ENCODE data around the gene C1orf74. TPM values are rescaled to one million over a fixed set of nuclear protein-coding genes. Genes with fewer than 3 reads are reported as not detected.

The C1orf74 gene
- total RNA-seq, 2 donors from 2014 or later = 3.1 to 5.4 TPM

- no peaks in the 10 kb centered on the region for H3K36me3 ChIP-seq (ENCODE audit: control insufficient read depth, insufficient read depth, low read length)
- no peak overlapping the region for H3K4me3 ChIP-seq (ENCODE audit: low read length)
- H3K9me3 ChIP-seq (ENCODE audit: control insufficient read depth, low read length) = no peaks in the 10 kb centered on the region
- WGBS, 2 experiments (ENCODE audit: insufficient coverage in 1 of 2, insufficient read length in 1 of 2) = 86 to 88% methylated on average over 3 to 5 of the region's 5 CpGs
- H3K9me3 Mint-ChIP-seq = no peaks in the 10 kb centered on the region
- no peaks in the 10 kb centered on the region for H3K36me3 Mint-ChIP-seq (ENCODE audit: low read depth)
- no peak overlapping the region for H3K4me3 Mint-ChIP-seq
- peaks cover 8% of the 10 kb centered on the region for H3K27me3 ChIP-seq (ENCODE audit: control insufficient read depth, insufficient read depth, low read length, poor library complexity, severe bottlenecking)
- no peak for TF ChIP-seq CTCF (conservative IDR thresholded peaks at IDR 0.05)
- H3K4me1 ChIP-seq (ENCODE audit: control insufficient read depth, insufficient read depth, low read length) = no peaks in the 10 kb centered on the region
- H3K9ac ChIP-seq (ENCODE audit: extremely low read depth, low read length, poor library complexity, severe bottlenecking) = no peak overlapping the region
- H3K27ac Mint-ChIP-seq = no peak overlapping the region
- H3K27me3 Mint-ChIP-seq (ENCODE audit: insufficient read depth) = peaks cover 23% of the 10 kb centered on the region
- peaks cover 7% of the 10 kb centered on the region for H3K4me1 Mint-ChIP-seq
- H3K27ac ChIP-seq (ENCODE audit: low read depth, low read length) = no peak overlapping the region
- DNase-seq = no peak
Observed at GRCh38 chr1:209751627-209752231, 32.6 kb downstream of the C1orf74 start.

- peaks cover 14% of the 10 kb centered on the region for H3K4me1 Mint-ChIP-seq
Observed at GRCh38 chr1:209749670-209750323, 34.6 kb downstream of the C1orf74 start.

GRCh38 chr1:209749205-209749604 is 35.2 kb downstream of the C1orf74 start:
- Histone ChIP-seq H3K9me3 (ENCODE audit: control insufficient read depth, low read length) (no peaks in the 10 kb centered on the region), H3K4me3 (ENCODE audit: low read length) (no peak overlapping the region), H3K27me3 (ENCODE audit: control insufficient read depth, insufficient read depth, low read length, poor library complexity, severe bottlenecking) (peaks cover 5% of the 10 kb centered on the region), H3K9ac (ENCODE audit: extremely low read depth, low read length, poor library complexity, severe bottlenecking) (no peak overlapping the region), H3K36me3 (ENCODE audit: control insufficient read depth, insufficient read depth, low read length) (no peaks in the 10 kb centered on the region), H3K4me1 (ENCODE audit: control insufficient read depth, insufficient read depth, low read length) (no peaks in the 10 kb centered on the region), H3K27ac (ENCODE audit: low read depth, low read length) (no peak overlapping the region)
- no peak for TF ChIP-seq CTCF (conservative IDR thresholded peaks at IDR 0.05)
- WGBS, 2 experiments (ENCODE audit: insufficient coverage in 1 of 2, insufficient read length in 1 of 2) = 91 to 100% methylated on average over 1 of the region's 2 CpGs
- H3K27me3 Mint-ChIP-seq (ENCODE audit: insufficient read depth) = peaks cover 21% of the 10 kb centered on the region
- no peak overlapping the region for H3K27ac Mint-ChIP-seq
- H3K9me3 Mint-ChIP-seq = no peaks in the 10 kb centered on the region
- no peaks in the 10 kb centered on the region for H3K36me3 Mint-ChIP-seq (ENCODE audit: low read depth)
- DNase-seq = no peak
- H3K4me1 Mint-ChIP-seq = peaks cover 14% of the 10 kb centered on the region
- no peak overlapping the region for H3K4me3 Mint-ChIP-seq

More at GRCh38 chr1:209749670-209750323, 34.6 kb downstream of the C1orf74 start:
- H3K4me3 Mint-ChIP-seq = no peak overlapping the region
- WGBS, 2 experiments (ENCODE audit: insufficient coverage in 1 of 2, insufficient read length in 1 of 2) = 90 to 100% methylated on average over 1 to 4 of the region's 6 CpGs
- H3K4me3 ChIP-seq (ENCODE audit: low read length) = no peak overlapping the region
- no peak for DNase-seq
- no peak for TF ChIP-seq CTCF (conservative IDR thresholded peaks at IDR 0.05)
- no peak overlapping the region for H3K27ac Mint-ChIP-seq
- H3K36me3 Mint-ChIP-seq (ENCODE audit: low read depth) = no peaks in the 10 kb centered on the region
- H3K9me3 Mint-ChIP-seq = no peaks in the 10 kb centered on the region
- peaks cover 18% of the 10 kb centered on the region for H3K27me3 Mint-ChIP-seq (ENCODE audit: insufficient read depth)
- H3K36me3 ChIP-seq (ENCODE audit: control insufficient read depth, insufficient read depth, low read length) = no peaks in the 10 kb centered on the region
- no peak overlapping the region for H3K27ac ChIP-seq (ENCODE audit: low read depth, low read length)
- peaks cover 5% of the 10 kb centered on the region for H3K27me3 ChIP-seq (ENCODE audit: control insufficient read depth, insufficient read depth, low read length, poor library complexity, severe bottlenecking)
- no peaks in the 10 kb centered on the region for H3K4me1 ChIP-seq (ENCODE audit: control insufficient read depth, insufficient read depth, low read length)
- H3K9me3 ChIP-seq (ENCODE audit: control insufficient read depth, low read length) = no peaks in the 10 kb centered on the region
- H3K9ac ChIP-seq (ENCODE audit: extremely low read depth, low read length, poor library complexity, severe bottlenecking) = no peak overlapping the region
